Suprapubic skin (tissue), 4 donors: Measurements from ENCODE around the gene ARF6. TPM values are rescaled to one million over a fixed set of nuclear protein-coding genes. Genes with fewer than 3 reads are reported as not detected.

Experiments
- DNase-seq, 2 donors: peaks; one replicate each; pipeline ENCODE4 v3.0.0-alpha.2; 2019; ENCODE audit warnings: low spot score in 2 of 2
- H3K27ac ChIP-seq: fragments of 200-600 bp; sonication (generic); one replicate; pipeline ENCODE4 v1.5.1; 2019
- H3K27me3 ChIP-seq: fragments of 200-600 bp; sonication (generic); one replicate; pipeline ENCODE4 v1.5.1; 2019
- H3K36me3 ChIP-seq: fragments of 200-600 bp; sonication (generic); one replicate; pipeline ENCODE4 v1.5.1; 2019
- H3K4me1 ChIP-seq: fragments of 200-600 bp; sonication (generic); one replicate; pipeline ENCODE4 v1.5.1; 2019
- H3K4me3 ChIP-seq: fragments of 200-600 bp; sonication (generic); one replicate; pipeline ENCODE4 v1.5.1; 2019; ENCODE audit warnings: mild to moderate bottlenecking
- H3K9me3 ChIP-seq: fragments of 200-600 bp; sonication (generic); one replicate; pipeline ENCODE4 v1.5.1; 2019
- CTCF ChIP-seq, 2 donors: fragments of 200-600 bp in 1 of 2; fragments of 450-650 bp in 1 of 2; sonication (generic) in 1 of 2; IDR thresholded peaks; one replicate each; pipeline ENCODE4 v1.5.1; 2016 to 2019; ENCODE audit warnings: antibody characterized with exemption in 2 of 2, mild to moderate bottlenecking in 1 of 2, moderate library complexity in 1 of 2
- EP300 ChIP-seq: sonication (generic); formaldehyde crosslinking; IDR thresholded peaks from one replicate; pipeline ENCODE4 v1.6.1; 2017; ENCODE audit warnings: antibody characterized with exemption
- POLR2A ChIP-seq, 2 donors: fragments of 450-650 bp; IDR thresholded peaks; one replicate each; pipeline ENCODE4 v1.6.1; 2017; ENCODE audit warnings: antibody characterized with exemption in 2 of 2, mild to moderate bottlenecking in 2 of 2, moderate library complexity in 2 of 2
- POLR2AphosphoS5 ChIP-seq, 3 donors: sonication (generic); formaldehyde crosslinking; IDR thresholded peaks; one replicate each; pipeline ENCODE4 v1.6.1; 2017; ENCODE audit warnings: antibody characterized with exemption in 3 of 3
- WGBS: methylation state at CpG from one replicate; pipeline ENCODE4 v1.1.5; 2018; 5-methylcytosine and 5-hydroxymethylcytosine counted together
- total RNA-seq, 4 donors: library from RNA; depleted of rRNA; stranded (reverse); fragments of >200 nt; gene quantifications; one replicate each; pipeline ENCODE4 v1.1.0, GENCODE V29; 2016

ARF6 gene
- total RNA-seq, 4 donors from 2014 or later, result 48.0 to 125 (median 85.3) TPM

GRCh38 chr14:49928015-49928414 lies 35.1 kb downstream of the ARF6 start:
- Histone ChIP-seq H3K27me3 (no peaks in the 10 kb centered on the region), H3K27ac (no peak overlapping the region), H3K4me3 (no peak overlapping the region), H3K36me3 (no peaks in the 10 kb centered on the region), H3K4me1 (no peaks in the 10 kb centered on the region), H3K9me3 (no peaks in the 10 kb centered on the region)
- no peak for DNase-seq
- WGBS, result 85% methylated on average over 2 of the region's 2 CpGs
- TF ChIP-seq CTCF (IDR thresholded peaks at IDR 0.05), result no peak
- no peak for TF ChIP-seq POLR2AphosphoS5 (IDR thresholded peaks at IDR 0.05)
- no peak for TF ChIP-seq POLR2A (IDR thresholded peaks at IDR 0.05)
- no peak for TF ChIP-seq EP300

GRCh38 chr14:49930720-49931119 lies 37.8 kb downstream of the ARF6 start:
- DNase-seq, result no peak
- no peak overlapping the region for H3K27ac ChIP-seq
- H3K9me3 ChIP-seq, result no peaks in the 10 kb centered on the region
- 86% methylated on average over 2 of the region's 2 CpGs for WGBS
- H3K27me3 ChIP-seq, result no peaks in the 10 kb centered on the region
- no peaks in the 10 kb centered on the region for H3K36me3 ChIP-seq
- no peaks in the 10 kb centered on the region for H3K4me1 ChIP-seq
- H3K4me3 ChIP-seq, result no peak overlapping the region
- no peak for TF ChIP-seq POLR2A (IDR thresholded peaks at IDR 0.05)

- TF ChIP-seq CTCF (IDR thresholded peaks at IDR 0.05), result no peak
- TF ChIP-seq EP300, result no peak
- no peak for TF ChIP-seq POLR2AphosphoS5 (IDR thresholded peaks at IDR 0.05)
- TF ChIP-seq POLR2A (IDR thresholded peaks at IDR 0.05), result no peak
- H3K27ac ChIP-seq, result no peak overlapping the region
- WGBS, result 84% methylated on average over 3 of the region's 3 CpGs
Observed at GRCh38 chr14:49931523-49931922, 38.6 kb downstream of the ARF6 start.

GRCh38 chr14:49933128-49933527 lies 40.2 kb downstream of the ARF6 start:
- WGBS, result 95% methylated on average over 4 of the region's 4 CpGs
- H3K4me3 ChIP-seq, result no peak overlapping the region
- no peak for DNase-seq
- no peak for TF ChIP-seq POLR2A (IDR thresholded peaks at IDR 0.05)
- no peak for TF ChIP-seq EP300
- no peak for TF ChIP-seq POLR2AphosphoS5 (IDR thresholded peaks at IDR 0.05)
- no peak for TF ChIP-seq CTCF (IDR thresholded peaks at IDR 0.05)
- no peaks in the 10 kb centered on the region for H3K27me3 ChIP-seq
- no peak overlapping the region for H3K27ac ChIP-seq
- H3K4me1 ChIP-seq, result no peaks in the 10 kb centered on the region
- H3K9me3 ChIP-seq, result no peaks in the 10 kb centered on the region
- no peaks in the 10 kb centered on the region for H3K36me3 ChIP-seq

More at GRCh38 chr14:49931523-49931922, 38.6 kb downstream of the ARF6 start:
- Histone ChIP-seq H3K4me1 (no peaks in the 10 kb centered on the region), H3K27me3 (no peaks in the 10 kb centered on the region), H3K4me3 (no peak overlapping the region), H3K9me3 (no peaks in the 10 kb centered on the region), H3K36me3 (no peaks in the 10 kb centered on the region)
- DNase-seq, result no peak

GRCh38 chr14:49933704-49934103 lies 40.8 kb downstream of the ARF6 start:
- no peak for DNase-seq
- Histone ChIP-seq H3K9me3 (no peaks in the 10 kb centered on the region), H3K36me3 (no peaks in the 10 kb centered on the region), H3K27ac (no peak overlapping the region), H3K4me1 (no peaks in the 10 kb centered on the region), H3K27me3 (no peaks in the 10 kb centered on the region), H3K4me3 (no peak overlapping the region)
- TF ChIP-seq EP300 (no peak), POLR2AphosphoS5 (IDR thresholded peaks at IDR 0.05) (no peak)
- WGBS, result 85% methylated on average over 5 of the region's 5 CpGs

- TF ChIP-seq EP300, result no peak
- TF ChIP-seq POLR2AphosphoS5 (IDR thresholded peaks at IDR 0.05), result no peak
- no peak for TF ChIP-seq POLR2A (IDR thresholded peaks at IDR 0.05)
- no peak for TF ChIP-seq CTCF (IDR thresholded peaks at IDR 0.05)
- no peak for DNase-seq
Observed at GRCh38 chr14:49934646-49935045, 41.8 kb downstream of the ARF6 start.

More at GRCh38 chr14:49934646-49935045, 41.8 kb downstream of the ARF6 start:
- Histone ChIP-seq H3K4me1 (no peaks in the 10 kb centered on the region), H3K27me3 (no peaks in the 10 kb centered on the region), H3K4me3 (no peak overlapping the region), H3K36me3 (no peaks in the 10 kb centered on the region), H3K9me3 (no peaks in the 10 kb centered on the region), H3K27ac (no peak overlapping the region)
